Nephron (organoid): ENCODE data around the gene BCL11A.
A peak's percentile ranks its signal among the peaks of the same experiment; 100 is the strongest.

ENCODE experiments used
- H3K27ac Mint-ChIP-seq, 3 experiments: 2 replicates each; pipeline ENCODE4 v1.8.0; 2020; ENCODE audit warnings: mixed read lengths in 3 of 3, mild to moderate bottlenecking in 2 of 3, moderate library complexity in 1 of 3
- H3K27me3 Mint-ChIP-seq: 2 replicates; pipeline ENCODE4 v1.8.0; 2021; ENCODE audit warnings: low read depth, mild to moderate bottlenecking, moderate library complexity, mixed read lengths
- H3K36me3 Mint-ChIP-seq: 2 replicates; pipeline ENCODE4 v1.8.0; 2020; ENCODE audit warnings: low read depth, mixed read lengths
- H3K4me1 Mint-ChIP-seq: 2 replicates; pipeline ENCODE4 v1.8.0; 2020; ENCODE audit warnings: mixed read lengths
- H3K4me3 Mint-ChIP-seq, 3 experiments: 2 replicates each; pipeline ENCODE4 v1.8.0; 2020; ENCODE audit warnings: mild to moderate bottlenecking in 3 of 3, mixed read lengths in 3 of 3, moderate library complexity in 2 of 3
- H3K9me3 Mint-ChIP-seq: 2 replicates; pipeline ENCODE4 v1.8.0; 2020; ENCODE audit warnings: mixed read lengths
- TF ChIP-seq, protein P1 (sequence below), 3 experiments: fragments of 200-600 bp; sonication (generic); IDR thresholded peaks; one replicate each; pipeline ENCODE4 v1.5.0; 2021; ENCODE audit warnings: antibody characterized with exemption in 3 of 3; ENCODE audit not compliant: unreplicated experiment in 3 of 3

BCL11A gene

DNA sequence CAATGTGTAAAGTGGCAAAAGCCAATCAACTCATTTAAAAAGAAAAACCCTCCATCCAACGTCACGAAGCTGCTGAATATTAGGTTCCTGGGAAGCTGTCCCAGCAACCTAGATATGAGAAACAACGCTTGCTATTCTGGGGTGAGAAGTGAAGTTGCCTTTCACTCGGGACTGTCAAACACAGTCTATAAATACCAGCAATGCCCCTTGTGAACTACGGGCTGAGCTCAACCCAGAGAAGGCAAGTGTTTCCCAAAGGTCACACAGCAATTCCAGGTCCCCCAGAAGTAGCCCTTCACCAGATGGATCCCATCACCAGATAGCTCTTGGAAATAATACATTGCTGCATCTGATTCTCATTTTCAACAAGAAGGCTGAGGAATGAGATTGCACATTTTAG is 67.9 kb downstream of the BCL11A start:
- H3K4me1 Mint-ChIP-seq = peaks cover 54% of the 10 kb centered on the region
- TF ChIP-seq, protein P1, sequence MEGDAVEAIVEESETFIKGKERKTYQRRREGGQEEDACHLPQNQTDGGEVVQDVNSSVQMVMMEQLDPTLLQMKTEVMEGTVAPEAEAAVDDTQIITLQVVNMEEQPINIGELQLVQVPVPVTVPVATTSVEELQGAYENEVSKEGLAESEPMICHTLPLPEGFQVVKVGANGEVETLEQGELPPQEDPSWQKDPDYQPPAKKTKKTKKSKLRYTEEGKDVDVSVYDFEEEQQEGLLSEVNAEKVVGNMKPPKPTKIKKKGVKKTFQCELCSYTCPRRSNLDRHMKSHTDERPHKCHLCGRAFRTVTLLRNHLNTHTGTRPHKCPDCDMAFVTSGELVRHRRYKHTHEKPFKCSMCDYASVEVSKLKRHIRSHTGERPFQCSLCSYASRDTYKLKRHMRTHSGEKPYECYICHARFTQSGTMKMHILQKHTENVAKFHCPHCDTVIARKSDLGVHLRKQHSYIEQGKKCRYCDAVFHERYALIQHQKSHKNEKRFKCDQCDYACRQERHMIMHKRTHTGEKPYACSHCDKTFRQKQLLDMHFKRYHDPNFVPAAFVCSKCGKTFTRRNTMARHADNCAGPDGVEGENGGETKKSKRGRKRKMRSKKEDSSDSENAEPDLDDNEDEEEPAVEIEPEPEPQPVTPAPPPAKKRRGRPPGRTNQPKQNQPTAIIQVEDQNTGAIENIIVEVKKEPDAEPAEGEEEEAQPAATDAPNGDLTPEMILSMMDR (IDR thresholded peaks at IDR 0.05; ENCODE audit: unreplicated experiment in 3 of 3) = no peak
- peak overlapping the region; percentile 15 to 59 (median 45) for H3K27ac Mint-ChIP-seq
- H3K9me3 Mint-ChIP-seq = no peaks in the 10 kb centered on the region
- no peak overlapping the region for H3K4me3 Mint-ChIP-seq
- H3K27me3 Mint-ChIP-seq = no peaks in the 10 kb centered on the region
- peaks cover 15% of the 10 kb centered on the region for H3K36me3 Mint-ChIP-seq

DNA sequence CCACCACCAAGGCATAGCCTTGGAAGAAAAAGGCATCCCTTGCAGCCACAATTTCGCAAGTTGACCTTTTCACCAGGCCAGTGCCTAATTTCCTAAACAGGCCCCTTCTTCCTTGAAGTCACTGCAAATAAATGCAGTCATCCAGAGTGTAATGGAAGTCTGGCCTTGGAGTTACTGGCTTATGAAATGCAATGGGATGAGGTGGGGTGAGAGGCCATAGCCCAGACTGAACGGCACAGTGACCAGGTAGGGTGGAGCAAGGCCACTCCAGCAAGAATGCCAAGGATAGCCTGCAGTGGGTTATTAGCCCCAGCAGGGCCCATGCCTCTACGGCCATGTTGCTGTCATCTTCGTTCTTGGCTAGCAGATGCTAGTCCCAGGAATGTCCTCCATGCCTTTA is 68.4 kb downstream of the BCL11A start:
- TF ChIP-seq, protein P1 (IDR thresholded peaks at IDR 0.05; ENCODE audit: unreplicated experiment in 3 of 3) = no peak
- H3K36me3 Mint-ChIP-seq = peaks cover 12% of the 10 kb centered on the region
- no peak overlapping the region for H3K27ac Mint-ChIP-seq
- no peak overlapping the region for H3K4me3 Mint-ChIP-seq
- no peaks in the 10 kb centered on the region for H3K27me3 Mint-ChIP-seq
- peaks cover 56% of the 10 kb centered on the region for H3K4me1 Mint-ChIP-seq
- H3K9me3 Mint-ChIP-seq = no peaks in the 10 kb centered on the region

DNA sequence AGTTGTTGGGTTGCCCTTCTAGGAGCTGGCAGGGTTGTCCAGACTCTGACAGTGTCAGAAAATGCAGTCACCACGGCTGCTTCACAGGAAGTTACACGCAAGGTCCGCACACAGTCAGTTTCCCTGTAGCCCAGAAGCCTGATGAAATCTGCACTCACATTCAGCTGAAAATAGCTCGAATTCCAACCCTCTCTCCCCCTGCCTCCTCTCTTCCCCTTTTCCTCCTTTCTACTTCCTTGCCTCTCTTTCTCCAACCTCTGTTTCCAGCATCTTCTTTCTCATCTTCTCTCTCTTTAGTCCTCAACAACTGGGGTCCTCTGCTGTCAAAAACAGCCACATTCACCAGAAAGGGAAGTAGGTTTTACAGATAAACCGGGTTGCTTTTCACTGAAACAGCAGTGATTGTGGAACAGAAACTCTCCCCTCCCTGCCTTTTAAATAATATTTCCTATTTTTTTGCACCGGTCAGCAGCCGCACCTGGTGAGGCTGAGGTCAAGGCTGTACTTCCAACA is 69.3 kb downstream of the BCL11A start:
- H3K36me3 Mint-ChIP-seq = peaks cover 12% of the 10 kb centered on the region
- peak overlapping the region; percentile 18 to 67 (median 24) for H3K27ac Mint-ChIP-seq
- H3K9me3 Mint-ChIP-seq = no peaks in the 10 kb centered on the region
- H3K4me3 Mint-ChIP-seq = no peak overlapping the region
- TF ChIP-seq, protein P1 (IDR thresholded peaks at IDR 0.05; ENCODE audit: unreplicated experiment in 3 of 3) = no peak
- peaks cover 58% of the 10 kb centered on the region for H3K4me1 Mint-ChIP-seq
- H3K27me3 Mint-ChIP-seq = peaks cover 2% of the 10 kb centered on the region

DNA sequence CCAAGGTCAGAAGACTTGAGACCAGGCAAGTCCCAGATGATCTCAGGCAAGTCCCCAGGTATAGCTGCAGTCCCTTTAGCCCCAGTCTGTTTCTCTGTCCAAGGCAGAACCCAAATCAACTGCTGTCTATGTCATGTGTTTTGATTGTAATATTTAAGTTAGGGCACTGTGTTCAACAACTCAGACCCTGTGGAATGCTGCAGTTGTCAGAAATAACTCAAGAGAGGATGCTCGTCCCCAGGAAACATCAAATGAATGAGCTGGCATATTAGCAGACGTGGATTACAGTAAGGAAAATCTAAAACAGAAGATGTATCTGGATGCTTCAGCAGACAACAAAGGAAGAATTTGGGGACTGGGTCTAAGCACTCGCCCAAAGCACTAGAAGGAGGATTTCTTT is 70.1 kb downstream of the BCL11A start:
- peak overlapping the region in 1 of 3 experiments; percentile 7 for H3K4me3 Mint-ChIP-seq
- TF ChIP-seq, protein P1 (IDR thresholded peaks at IDR 0.05; ENCODE audit: unreplicated experiment in 3 of 3) = no peak
- peaks cover 15% of the 10 kb centered on the region for H3K36me3 Mint-ChIP-seq
- H3K9me3 Mint-ChIP-seq = no peaks in the 10 kb centered on the region
- peaks cover 65% of the 10 kb centered on the region for H3K4me1 Mint-ChIP-seq
- H3K27me3 Mint-ChIP-seq = peaks cover 8% of the 10 kb centered on the region
- H3K27ac Mint-ChIP-seq = peak overlapping the region; percentile 67 to 92 (median 67)

DNA sequence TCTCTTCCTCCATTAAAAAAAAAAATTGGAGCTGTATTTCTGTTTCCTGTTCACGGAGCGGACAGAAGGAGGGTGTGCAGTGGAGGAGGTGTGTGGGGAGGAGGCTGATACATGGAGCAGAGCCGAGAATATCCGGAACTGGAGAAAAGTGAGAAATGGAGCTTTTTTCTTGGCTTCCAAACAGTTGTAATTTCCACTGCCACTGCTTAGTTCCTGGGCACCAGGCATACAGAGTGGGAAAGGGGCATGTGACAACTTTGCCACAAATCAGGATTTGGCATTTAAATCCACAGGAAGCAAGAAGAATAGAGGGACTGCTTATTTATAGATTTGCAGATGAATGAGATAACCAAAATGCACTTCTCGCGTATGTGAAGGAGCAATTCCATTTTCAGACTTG is 71.2 kb downstream of the BCL11A start:
- TF ChIP-seq, protein P1 (IDR thresholded peaks at IDR 0.05; ENCODE audit: unreplicated experiment in 3 of 3) = no peak
- Mint-ChIP-seq H3K9me3 (no peaks in the 10 kb centered on the region), H3K36me3 (peaks cover 9% of the 10 kb centered on the region), H3K27ac (peak overlapping the region; percentile 67 to 92 (median 68)), H3K4me1 (peaks cover 69% of the 10 kb centered on the region), H3K27me3 (peaks cover 8% of the 10 kb centered on the region), H3K4me3 (peak overlapping the region in 2 of 3 experiments; percentile 17 to 21)

DNA sequence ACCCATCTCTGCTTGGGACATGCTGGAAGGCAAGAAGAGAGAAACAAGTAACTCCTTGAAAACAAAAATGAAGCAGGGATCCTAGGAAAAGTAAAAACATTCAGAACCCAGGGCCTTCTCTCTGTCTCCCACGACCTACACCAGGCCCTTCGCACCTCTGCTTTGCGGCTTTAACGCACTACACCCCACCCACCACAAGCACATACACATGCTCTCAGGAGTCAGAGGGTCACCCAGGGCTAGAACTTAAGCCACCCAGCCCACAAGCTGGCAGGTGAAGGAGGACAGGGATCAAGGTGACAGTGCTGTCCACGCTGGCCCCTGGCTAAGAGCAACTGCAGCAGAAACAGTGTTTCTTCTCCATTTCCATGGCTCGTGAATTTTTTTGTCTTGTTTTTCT is 72.2 kb downstream of the BCL11A start:
- H3K4me3 Mint-ChIP-seq = no peak overlapping the region
- H3K36me3 Mint-ChIP-seq = peaks cover 9% of the 10 kb centered on the region
- peaks cover 8% of the 10 kb centered on the region for H3K27me3 Mint-ChIP-seq
- H3K4me1 Mint-ChIP-seq = peaks cover 75% of the 10 kb centered on the region
- no peaks in the 10 kb centered on the region for H3K9me3 Mint-ChIP-seq
- peak overlapping the region in 2 of 3 experiments; percentile 8 to 67 for H3K27ac Mint-ChIP-seq
- TF ChIP-seq, protein P1 (IDR thresholded peaks at IDR 0.05; ENCODE audit: unreplicated experiment in 3 of 3) = no peak
